CD14-positive monocyte (primary cell): ENCODE results near the gene CBX1. TPM values are rescaled to one million over a fixed set of nuclear protein-coding genes. Genes with fewer than 3 reads are reported as not detected.

Experiments used
- DNase-seq, 3 donors: peaks; one replicate each; pipeline ENCODE4 v3.0.0-alpha.2; 2011 to 2022
- H2AFZ ChIP-seq: 2 replicates; pipeline ENCODE4 v1.6.0; 2012; ENCODE audit warnings: mild to moderate bottlenecking, low read depth, low read length, inconsistent platforms; ENCODE audit not compliant: insufficient read depth, poor library complexity, severe bottlenecking
- H3K27ac ChIP-seq, 2 donors: 1 replicate in 1 of 2; 2 replicates in 1 of 2; pipeline ENCODE4 v1.5.1; 2012 to 2013; ENCODE audit warnings: low read length in 2 of 2, control low read depth in 1 of 2, inconsistent platforms in 1 of 2, low read depth in 1 of 2, mild to moderate bottlenecking in 1 of 2
- H3K27me3 ChIP-seq, 2 donors: one replicate each; pipeline versions ENCODE4 v1.6.0 to v1.6.1; 2011 to 2013; ENCODE audit warnings: low read length in 2 of 2; ENCODE audit not compliant: control insufficient read depth in 2 of 2, insufficient read depth in 2 of 2
- H3K36me3 ChIP-seq, 2 donors: replicated peaks in 1 of 2; 1 replicate in 1 of 2; 2 replicates in 1 of 2; pipeline versions ENCODE4 v1.5.1 to v1.6.1; 2012 to 2013; ENCODE audit warnings: low read length in 2 of 2, control low read depth in 1 of 2, inconsistent platforms in 1 of 2, mild to moderate bottlenecking in 1 of 2; ENCODE audit not compliant: insufficient read depth in 2 of 2, control insufficient read depth in 1 of 2
- H3K4me1 ChIP-seq, 2 donors: 1 replicate in 1 of 2; 2 replicates in 1 of 2; pipeline versions ENCODE4 v1.5.1 to v1.6.1; 2012 to 2013; ENCODE audit warnings: low read length in 2 of 2, control low read depth in 1 of 2, inconsistent platforms in 1 of 2, mild to moderate bottlenecking in 1 of 2, moderate library complexity in 1 of 2; ENCODE audit not compliant: insufficient read depth in 2 of 2, control insufficient read depth in 1 of 2
- H3K4me2 ChIP-seq: replicated peaks from 2 replicates; pipeline ENCODE3; 2012; ENCODE audit warnings: low read length, moderate library complexity, mild to moderate bottlenecking; ENCODE audit not compliant: poor library complexity, severe bottlenecking; ENCODE audit errors: extremely low read depth
- H3K4me3 ChIP-seq, 3 experiments: fragments of 200-600 bp in 1 of 3; sonication (generic) in 1 of 3; replicated peaks in 1 of 3; 1 replicate in 2 of 3; 2 replicates in 1 of 3; pipeline ENCODE4 v1.5.1; 2011 to 2013; ENCODE audit warnings: low read length in 3 of 3, mild to moderate bottlenecking in 3 of 3, control low read depth in 2 of 3, low read depth in 2 of 3, inconsistent platforms in 1 of 3, moderate library complexity in 1 of 3
- H3K79me2 ChIP-seq: 2 replicates; pipeline ENCODE4 v1.6.0; 2012; ENCODE audit warnings: mild to moderate bottlenecking, control low read depth, inconsistent platforms, low read length, moderate library complexity; ENCODE audit not compliant: insufficient read depth
- H3K9ac ChIP-seq: 2 replicates; pipeline ENCODE4 v1.6.0; 2017; ENCODE audit warnings: low read length, mild to moderate bottlenecking; ENCODE audit not compliant: insufficient read depth, poor library complexity, severe bottlenecking
- H3K9me3 ChIP-seq, 2 donors: replicated peaks in 1 of 2; 1 replicate in 1 of 2; 2 replicates in 1 of 2; pipeline versions ENCODE4 v1.5.1 to v1.6.1; 2012 to 2013; ENCODE audit warnings: low read length in 2 of 2, control low read depth in 1 of 2; ENCODE audit not compliant: control insufficient read depth in 1 of 2, insufficient read depth in 1 of 2
- H4K20me1 ChIP-seq: 2 replicates; pipeline ENCODE4 v1.6.0; 2012; ENCODE audit warnings: mild to moderate bottlenecking, low read length, control low read depth, moderate library complexity; ENCODE audit not compliant: insufficient read depth
- H3K27ac Mint-ChIP-seq, 7 donors: one replicate each; pipeline ENCODE4 v1.8.0; 2020; ENCODE audit warnings: mild to moderate bottlenecking in 7 of 7, mixed read lengths in 7 of 7, moderate library complexity in 6 of 7, inconsistent platforms in 2 of 7
- H3K27me3 Mint-ChIP-seq, 3 donors: one replicate each; pipeline ENCODE4 v1.8.0; 2021 to 2022; ENCODE audit warnings: low read depth in 3 of 3, mild to moderate bottlenecking in 3 of 3, mixed read lengths in 3 of 3, moderate library complexity in 3 of 3, inconsistent platforms in 1 of 3
- H3K36me3 Mint-ChIP-seq, 2 donors: one replicate each; pipeline ENCODE4 v1.8.0; 2020; ENCODE audit warnings: mixed read lengths in 2 of 2, inconsistent platforms in 1 of 2, mild to moderate bottlenecking in 1 of 2
- H3K4me1 Mint-ChIP-seq: one replicate; pipeline ENCODE4 v1.8.0; 2020; ENCODE audit warnings: mild to moderate bottlenecking, mixed read lengths
- H3K4me3 Mint-ChIP-seq, 2 donors: one replicate each; pipeline ENCODE4 v1.8.0; 2020; ENCODE audit warnings: mild to moderate bottlenecking in 2 of 2, mixed read lengths in 2 of 2, moderate library complexity in 1 of 2
- H3K9me3 Mint-ChIP-seq, 7 donors: one replicate each; pipeline ENCODE4 v1.8.0; 2020 to 2022; ENCODE audit warnings: mixed read lengths in 7 of 7, mild to moderate bottlenecking in 6 of 7, moderate library complexity in 6 of 7, inconsistent platforms in 2 of 7
- CTCF ChIP-seq: fragments of 200-600 bp; IDR thresholded peaks from one replicate; pipeline ENCODE4 v1.8.0; 2022; ENCODE audit warnings: antibody characterized with exemption, mild to moderate bottlenecking
- WGBS: methylation state at CpG from one replicate; pipeline ENCODE4 v1.1.5; 2013; ENCODE audit warnings: missing lambda C conversion rate; ENCODE audit not compliant: insufficient coverage; 5-methylcytosine and 5-hydroxymethylcytosine counted together
- intact Hi-C, 2 donors: fragments of 100-400 bp; cut with micrococcal nuclease; formaldehyde crosslinking; loops; one replicate each; pipeline versions ENCODE4 v1.15.0 to v1.15.1; 2023
- polyA plus RNA-seq, 3 donors: library from polyadenylated mRNA; depleted of rRNA in 1 of 3; unstranded in 2 of 3; stranded (reverse) in 1 of 3; fragments of 300-500 nt in 2 of 3; fragments of >200 nt in 1 of 3; fragmentation: Illumina TruSeq in 2 of 3; gene quantifications; 1 replicate in 2 of 3; 2 replicates in 1 of 3; pipeline ENCODE4 v1.2.3, GENCODE V29; 2012 to 2021

The CBX1 gene
- polyA plus RNA-seq, 3 donors, result 12.5 to 18.2 (median 17.2) TPM

GRCh38 chr17:48062273-48062672 lies 39.0 kb downstream of the CBX1 start:
- Histone ChIP-seq H3K27ac (no peak overlapping the region), H3K36me3 (peaks cover 73 to 96% of the 10 kb centered on the region in 2 donors), H3K27me3 (no peaks in the 10 kb centered on the region), H3K9ac (no peak overlapping the region), H4K20me1 (peaks cover 50% of the 10 kb centered on the region), H3K9me3 (no peaks in the 10 kb centered on the region), H3K4me3 (no peak overlapping the region), H3K4me2 (no peak overlapping the region), H2AFZ (no peak overlapping the region), H3K79me2 (peaks cover 15% of the 10 kb centered on the region), H3K4me1 (peaks cover 3 to 11% of the 10 kb centered on the region in 2 donors)
- no peak for DNase-seq
- Mint-ChIP-seq H3K36me3 (peaks cover 77 to 94% of the 10 kb centered on the region in 2 donors), H3K4me3 (no peak overlapping the region), H3K27me3 (peaks cover 0 to 3% (median 0%) of the 10 kb centered on the region in 3 donors), H3K9me3 (no peaks in the 10 kb centered on the region), H3K4me1 (peaks cover 17% of the 10 kb centered on the region), H3K27ac (no peak overlapping the region)
- no peak for TF ChIP-seq CTCF
- intact Hi-C loops, result no loop called here
- 99% methylated on average over 7 of the region's 7 CpGs for WGBS

- WGBS, result no CpG with 5 or more reads among the region's 7 CpGs
- Histone ChIP-seq H4K20me1 (peaks cover 70% of the 10 kb centered on the region), H3K4me3 (no peak overlapping the region), H3K4me2 (no peak overlapping the region), H2AFZ (no peak overlapping the region), H3K27ac (peak overlapping the region in 1 of 2 donors; percentile 22), H3K9ac (no peak overlapping the region), H3K9me3 (no peaks in the 10 kb centered on the region), H3K36me3 (peaks cover 82 to 98% of the 10 kb centered on the region in 2 donors), H3K4me1 (peaks cover 10 to 22% of the 10 kb centered on the region in 2 donors), H3K79me2 (peaks cover 33% of the 10 kb centered on the region), H3K27me3 (no peaks in the 10 kb centered on the region)
- H3K27ac Mint-ChIP-seq, result peak overlapping the region; percentile 7 to 81 (median 60)
- H3K36me3 Mint-ChIP-seq, result peaks cover 83 to 92% of the 10 kb centered on the region in 2 donors
- intact Hi-C loops, result no loop called here
- TF ChIP-seq CTCF, result no peak
- peak; percentile 30 to 56 (median 41) for DNase-seq
- H3K4me1 Mint-ChIP-seq, result peaks cover 30% of the 10 kb centered on the region
- H3K27me3 Mint-ChIP-seq, result no peaks in the 10 kb centered on the region
- no peaks in the 10 kb centered on the region for H3K9me3 Mint-ChIP-seq
- H3K4me3 Mint-ChIP-seq, result no peak overlapping the region
Measured at GRCh38 chr17:48060249-48060648, 41.0 kb downstream of the CBX1 start.
